Mucosa of descending colon (tissue), 3 donors: ENCODE data around the gene C2CD4D. TPM values are rescaled to one million over a fixed set of nuclear protein-coding genes. Genes with fewer than 3 reads are reported as not detected.

Source experiments
- ATAC-seq: fragments of 200-7000 bp; cut with Tn5 transposase; one replicate; pipeline ENCODE4 v1.9.1; 2020; ENCODE audit warnings: mild to moderate bottlenecking, moderate library complexity
- DNase-seq, 3 donors: peaks; one replicate each; pipeline ENCODE4 v3.0.0-alpha.2; 2020
- H3K36me3 ChIP-seq: fragments of 200-600 bp; one replicate; pipeline ENCODE4 v1.8.0; 2021; ENCODE audit warnings: low read depth, mild to moderate bottlenecking
- H3K4me1 ChIP-seq: fragments of 200-600 bp; one replicate; pipeline ENCODE4 v1.8.0; 2021; ENCODE audit warnings: low read depth, mild to moderate bottlenecking
- H3K4me3 ChIP-seq: fragments of 200-600 bp; one replicate; pipeline ENCODE4 v1.8.0; 2021; ENCODE audit warnings: mild to moderate bottlenecking
- H3K9me3 ChIP-seq: fragments of 200-600 bp; one replicate; pipeline ENCODE4 v1.8.0; 2021; ENCODE audit warnings: mild to moderate bottlenecking
- intact Hi-C, 2 donors: fragments of 100-400 bp; cut with DNase I in 1 of 2; cut with micrococcal nuclease in 1 of 2; formaldehyde crosslinking; loops; one replicate each; pipeline versions ENCODE4 v1.11.0 to v1.11.1; 2022; cut with DNase I, micrococcal nuclease
- total RNA-seq, 3 donors: library from RNA; stranded (reverse); fragmentation: NEBNext Ultra II Directional in 2 of 3; extraction: Animal tissue kit (Norgen Biotek cat#: 25700) in 2 of 3; gene quantifications; one replicate each; pipeline versions ENCODE4 v1.2.1 to v1.2.4, GENCODE V29; 2021 to 2023
- TF ChIP-seq, protein P1 (sequence below): fragments of 200-600 bp; IDR thresholded peaks from one replicate; pipeline ENCODE4 v1.8.0; 2022; ENCODE audit warnings: antibody characterized with exemption, mild to moderate bottlenecking
- donor health status: DM: no; HTN: no; CAD: no; lungs with moderate emphysema.
- donor health status: DM: no; HTN: no; CAD: no.
- donor health status: DM: no; HTN: yes; CAD: no.

C2CD4D gene
- total RNA-seq, 3 donors from 2014 or later: 0.51 to 1.0 (median 0.61) TPM

DNA sequence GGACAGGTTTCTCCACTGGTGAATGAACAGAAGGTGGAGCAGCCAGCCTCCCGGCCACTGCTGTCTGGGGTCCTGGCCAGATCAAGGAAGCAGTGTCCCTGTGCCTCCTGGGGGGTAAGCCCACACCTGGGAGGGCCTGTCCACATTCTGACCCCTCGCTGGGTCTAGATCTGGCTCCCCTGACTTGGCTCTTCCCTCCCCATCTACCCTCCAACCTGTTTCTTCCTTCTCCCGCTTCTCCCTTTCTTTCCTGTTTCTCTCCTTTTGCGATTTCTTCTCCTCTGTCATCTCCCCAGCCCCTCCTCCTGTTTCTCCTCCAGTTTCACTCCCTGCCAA is 8.4 kb downstream of the C2CD4D start:
- DNase-seq (no peak), ATAC-seq (no peak)
- Histone ChIP-seq H3K9me3 (no peaks in the 10 kb centered on the region), H3K36me3 (no peaks in the 10 kb centered on the region), H3K4me1 (peaks cover 20% of the 10 kb centered on the region), H3K4me3 (no peak overlapping the region)
- TF ChIP-seq, protein P1, sequence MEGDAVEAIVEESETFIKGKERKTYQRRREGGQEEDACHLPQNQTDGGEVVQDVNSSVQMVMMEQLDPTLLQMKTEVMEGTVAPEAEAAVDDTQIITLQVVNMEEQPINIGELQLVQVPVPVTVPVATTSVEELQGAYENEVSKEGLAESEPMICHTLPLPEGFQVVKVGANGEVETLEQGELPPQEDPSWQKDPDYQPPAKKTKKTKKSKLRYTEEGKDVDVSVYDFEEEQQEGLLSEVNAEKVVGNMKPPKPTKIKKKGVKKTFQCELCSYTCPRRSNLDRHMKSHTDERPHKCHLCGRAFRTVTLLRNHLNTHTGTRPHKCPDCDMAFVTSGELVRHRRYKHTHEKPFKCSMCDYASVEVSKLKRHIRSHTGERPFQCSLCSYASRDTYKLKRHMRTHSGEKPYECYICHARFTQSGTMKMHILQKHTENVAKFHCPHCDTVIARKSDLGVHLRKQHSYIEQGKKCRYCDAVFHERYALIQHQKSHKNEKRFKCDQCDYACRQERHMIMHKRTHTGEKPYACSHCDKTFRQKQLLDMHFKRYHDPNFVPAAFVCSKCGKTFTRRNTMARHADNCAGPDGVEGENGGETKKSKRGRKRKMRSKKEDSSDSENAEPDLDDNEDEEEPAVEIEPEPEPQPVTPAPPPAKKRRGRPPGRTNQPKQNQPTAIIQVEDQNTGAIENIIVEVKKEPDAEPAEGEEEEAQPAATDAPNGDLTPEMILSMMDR: no peak
- intact Hi-C loops: no loop called here

DNA sequence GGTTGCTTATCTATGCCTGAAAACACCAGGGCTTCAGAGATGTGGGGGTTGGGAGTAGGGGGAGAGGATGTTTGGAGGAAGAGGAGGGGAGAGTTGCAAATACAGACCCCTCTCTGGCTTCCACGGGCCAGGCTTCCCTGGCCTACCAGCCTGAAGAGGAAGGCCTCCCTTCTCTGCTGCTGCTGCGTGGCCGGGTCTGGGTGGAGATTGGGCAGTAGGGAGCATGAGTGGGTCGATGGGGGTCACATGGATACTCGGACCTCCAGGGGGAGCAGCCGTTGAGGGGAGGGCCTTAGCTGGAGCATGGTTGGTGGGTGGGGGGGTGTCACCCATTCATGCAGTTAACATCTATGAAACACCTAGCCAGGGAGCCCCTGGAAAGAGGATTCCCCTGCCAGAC is 9.6 kb downstream of the C2CD4D start:
- DNase-seq: no peak
- peaks cover 20% of the 10 kb centered on the region for H3K4me1 ChIP-seq
- no peak overlapping the region for H3K4me3 ChIP-seq
- TF ChIP-seq, protein P1: no peak
- no peak for ATAC-seq
- H3K36me3 ChIP-seq: no peaks in the 10 kb centered on the region
- H3K9me3 ChIP-seq: no peaks in the 10 kb centered on the region
- intact Hi-C loops: no loop called here

DNA sequence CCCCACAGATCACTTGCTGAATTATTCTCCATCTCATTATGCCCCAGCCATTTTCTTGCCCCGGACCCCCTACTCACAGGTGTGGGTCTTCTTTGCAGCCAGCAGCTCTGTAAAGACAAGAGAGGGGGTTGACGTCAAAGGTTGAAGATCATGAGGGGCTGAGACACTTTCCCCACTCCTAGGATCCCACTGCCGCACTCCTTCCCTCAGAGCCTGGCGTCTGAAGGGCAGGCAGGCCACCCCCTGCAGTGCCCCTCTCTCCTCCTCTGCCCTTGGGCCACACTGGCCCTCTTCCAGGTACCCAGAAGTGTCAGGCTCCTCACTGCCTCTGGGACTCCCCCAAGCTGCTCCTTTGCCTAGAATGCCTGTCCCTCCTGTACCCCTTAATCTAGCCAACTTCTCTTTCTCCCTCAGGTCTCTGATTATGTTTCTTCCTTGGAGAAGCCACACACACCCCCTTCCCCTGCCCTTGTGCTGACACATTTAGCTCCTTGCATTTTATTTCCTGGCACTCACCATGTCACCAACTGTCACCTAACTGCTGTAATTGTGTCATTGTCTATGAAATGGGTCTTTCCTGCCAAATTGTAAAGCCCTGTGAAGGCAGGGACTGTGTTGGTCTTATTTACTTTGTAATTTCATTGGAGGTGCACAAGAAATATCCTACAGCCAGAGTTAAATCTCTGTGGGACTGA is 10.1 kb downstream of the C2CD4D start:
- Histone ChIP-seq H3K4me1 (peaks cover 20% of the 10 kb centered on the region), H3K36me3 (no peaks in the 10 kb centered on the region), H3K4me3 (no peak overlapping the region), H3K9me3 (no peaks in the 10 kb centered on the region)
- TF ChIP-seq, protein P1: no peak
- DNase-seq: no peak
- intact Hi-C loops: no loop called here
- no peak for ATAC-seq

DNA sequence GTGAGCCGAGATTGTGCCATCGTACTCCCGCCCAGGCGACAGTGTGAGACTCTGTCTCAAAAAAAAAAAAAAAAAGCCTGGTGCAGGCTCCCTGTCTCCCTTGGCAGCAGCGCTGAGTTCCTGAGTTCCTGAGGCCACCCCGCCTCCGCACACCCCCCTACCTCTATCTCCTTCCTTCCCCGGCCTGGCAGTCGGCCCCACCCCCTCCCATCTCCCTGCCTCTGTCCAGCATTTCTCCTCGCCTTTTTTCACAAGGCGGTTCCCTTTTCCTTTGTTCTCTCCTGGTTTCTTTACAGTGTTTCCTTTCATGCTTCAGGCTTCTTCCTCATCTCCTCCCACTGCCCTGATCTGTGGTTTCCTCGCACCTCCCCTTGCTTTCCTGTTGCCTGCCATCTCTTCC is 10.7 kb downstream of the C2CD4D start:
- TF ChIP-seq, protein P1: no peak
- ATAC-seq (no peak), DNase-seq (no peak)
- Histone ChIP-seq H3K36me3 (no peaks in the 10 kb centered on the region), H3K4me1 (peaks cover 20% of the 10 kb centered on the region), H3K4me3 (no peak overlapping the region), H3K9me3 (no peaks in the 10 kb centered on the region)
- intact Hi-C loops: no loop called here

DNA sequence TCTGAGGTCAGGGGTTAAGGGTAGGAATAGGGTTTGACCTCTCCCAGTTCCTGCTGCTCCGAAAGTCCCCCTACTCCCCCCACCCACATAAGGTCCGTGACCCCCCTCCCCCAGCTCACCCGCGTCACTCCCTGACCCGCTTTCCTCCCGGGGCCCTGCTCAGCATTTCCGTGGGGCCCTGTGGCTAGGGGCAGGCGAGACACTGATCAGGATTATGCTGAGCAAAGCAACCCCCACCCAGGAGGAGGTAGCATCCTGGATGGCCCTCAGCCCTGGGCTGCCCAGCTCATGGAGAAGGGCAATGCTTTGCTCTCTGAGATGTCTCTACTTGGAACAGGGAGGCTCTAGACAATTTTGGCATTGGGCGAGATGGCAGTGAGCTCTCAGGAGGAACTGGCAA is 11.8 kb downstream of the C2CD4D start:
- TF ChIP-seq, protein P1: no peak
- ATAC-seq (no peak), DNase-seq (no peak)
- H3K36me3 ChIP-seq: no peaks in the 10 kb centered on the region
- intact Hi-C loops: no loop called here
- H3K4me1 ChIP-seq: peaks cover 9% of the 10 kb centered on the region
- H3K4me3 ChIP-seq: no peak overlapping the region
- no peaks in the 10 kb centered on the region for H3K9me3 ChIP-seq
